ENCODE results near the gene TMEM97.

DNA sequence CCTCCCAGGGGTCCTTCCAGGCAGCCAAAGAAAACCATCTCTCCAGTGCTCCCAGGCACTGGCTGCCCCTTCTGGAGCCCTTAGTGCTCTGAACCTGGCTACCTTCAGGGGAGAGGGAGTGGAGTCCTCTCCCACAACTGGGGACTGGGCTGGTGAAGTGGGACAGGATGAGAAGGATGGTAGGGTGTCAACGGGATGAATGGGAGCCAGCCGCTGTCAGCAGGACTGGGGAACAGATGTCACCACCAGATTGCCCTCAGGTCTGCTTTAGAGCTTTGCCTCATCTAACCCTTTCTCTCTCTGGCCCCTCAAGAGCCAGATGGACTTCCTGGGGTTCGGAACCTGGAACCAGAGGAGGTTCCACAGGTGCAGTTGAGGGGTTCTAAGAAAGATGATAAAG, 46.5 kb downstream of the TMEM97 start:
- TF ChIP-seq CTCF (IDR thresholded peaks at IDR 0.05) (no peak), POLR2AphosphoS5 (IDR thresholded peaks at IDR 0.05) (no peak)
